G401 (cell line): ENCODE results near the gene GLIPR2. TPM values are rescaled to one million over a fixed set of nuclear protein-coding genes. Genes with fewer than 3 reads are reported as not detected.

Experiments used
- DNase-seq: peaks from one replicate; pipeline ENCODE4 v3.0.0-alpha.2; 2015; ENCODE audit warnings: low spot score
- in situ Hi-C: cut with HindIII; loops from 2 replicates; pipeline ENCODE4 v1.10.0; 2016; ENCODE audit warnings: low sequenced_read_pairs, mixed read lengths
- total RNA-seq: library from RNA; depleted of rRNA; stranded (reverse); fragments of >200 nt; shearing (Covaris generic); gene quantifications from 2 replicates; pipeline ENCODE4 v1.2.3, GENCODE V29; 2014

GLIPR2 gene
- total RNA-seq, 1 experiment from 2014 or later, result 15.0 TPM

GRCh38 chr9:36141288-36141687, 4.8 kb downstream of the GLIPR2 start:
- in situ Hi-C loops, result no loop called here
- DNase-seq, result peak; percentile 29

- in situ Hi-C loops, result no loop called here
- DNase-seq, result no peak
Observed at GRCh38 chr9:36141761-36142160, 5.2 kb downstream of the GLIPR2 start.

- in situ Hi-C loops, result no loop called here
- peak; percentile 17 for DNase-seq
Observed at GRCh38 chr9:36142510-36143244, 6.1 kb downstream of the GLIPR2 start.

- in situ Hi-C loops, result no loop called here
- DNase-seq, result no peak
Observed at GRCh38 chr9:36143245-36143641, 6.7 kb downstream of the GLIPR2 start.

- no peak for DNase-seq
- in situ Hi-C loops, result no loop called here
Observed at GRCh38 chr9:36144309-36145232, 8.0 kb downstream of the GLIPR2 start.

GRCh38 chr9:36145970-36146369, 9.4 kb downstream of the GLIPR2 start:
- in situ Hi-C loops, result no loop called here
- no peak for DNase-seq

- no peak for DNase-seq
- in situ Hi-C loops, result no loop called here
Observed at GRCh38 chr9:36146651-36147050, 10.1 kb downstream of the GLIPR2 start.

- in situ Hi-C loops, result no loop called here
- no peak for DNase-seq
Observed at GRCh38 chr9:36147441-36148175, 11.1 kb downstream of the GLIPR2 start.

- in situ Hi-C loops, result no loop called here
- DNase-seq, result peak; percentile 96
Observed at GRCh38 chr9:36148311-36149051, 11.9 kb downstream of the GLIPR2 start.

- in situ Hi-C loops, result no loop called here
- no peak for DNase-seq
Observed at GRCh38 chr9:36149197-36149596, 12.7 kb downstream of the GLIPR2 start.

GRCh38 chr9:36150574-36151315, 14.2 kb downstream of the GLIPR2 start:
- DNase-seq, result no peak
- in situ Hi-C loops, result no loop called here

- in situ Hi-C loops, result no loop called here
Observed at GRCh38 chr9:36151316-36152210, 15.0 kb downstream of the GLIPR2 start.

GRCh38 chr9:36152741-36153438, 16.4 kb downstream of the GLIPR2 start:
- in situ Hi-C loops, result no loop called here
- no peak for DNase-seq

More at GRCh38 chr9:36151316-36152210, 15.0 kb downstream of the GLIPR2 start:
- no peak for DNase-seq

GRCh38 chr9:36153746-36154145, 17.2 kb downstream of the GLIPR2 start:
- DNase-seq, result no peak
- in situ Hi-C loops, result no loop called here

GRCh38 chr9:36154331-36154952, 17.9 kb downstream of the GLIPR2 start:
- in situ Hi-C loops, result no loop called here
- peak; percentile 59 for DNase-seq

- in situ Hi-C loops, result no loop called here
- no peak for DNase-seq
Observed at GRCh38 chr9:36156116-36156515, 19.6 kb downstream of the GLIPR2 start.
